GM18508 (cell line): Measurements from ENCODE around the gene DLGAP4.

Experiments used
- ATAC-seq: cut with Tn5 transposase; IDR thresholded peaks from one replicate; pipeline ENCODE4 v1.9.1; 2021; ENCODE audit warnings: moderate number of reproducible peaks; ENCODE audit not compliant: insufficient read depth, unreplicated experiment

Gene DLGAP4

DNA sequence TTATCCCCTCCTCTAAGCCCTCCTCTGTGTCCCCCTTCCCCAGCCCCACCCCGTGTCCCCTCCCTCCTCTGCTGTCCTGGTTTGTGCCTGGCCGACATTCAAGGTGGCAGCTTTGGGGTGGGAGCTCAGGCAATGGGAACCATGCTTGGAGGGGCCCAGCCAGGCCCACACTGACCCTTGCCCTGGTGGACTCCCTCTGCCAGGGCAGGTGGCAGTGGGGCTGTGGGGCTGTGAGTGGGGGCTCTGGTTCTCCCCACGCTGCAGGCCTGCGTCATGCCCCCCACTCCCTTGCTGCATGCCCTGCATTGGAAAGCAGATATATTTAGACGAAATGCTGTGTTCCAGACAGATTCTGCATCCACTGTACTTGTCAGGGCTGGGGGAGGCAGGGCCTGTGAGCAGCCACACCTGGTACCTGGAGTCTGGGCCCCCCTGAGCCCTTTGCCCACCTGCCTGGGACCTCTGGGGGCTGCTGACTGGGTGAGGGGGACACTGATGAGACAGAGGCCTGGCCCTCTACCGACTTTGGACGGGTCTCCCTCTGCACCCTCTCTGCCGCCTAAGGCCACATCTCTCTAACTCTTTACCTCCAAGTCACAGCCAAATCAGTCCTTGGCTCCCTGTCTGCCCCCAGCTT, 14.2 kb downstream of the DLGAP4 start:
- ATAC-seq: no peak

- ATAC-seq: no peak
Observed at GRCh38 chr20:36320898-36321695, 15.0 kb downstream of the DLGAP4 start.

DNA sequence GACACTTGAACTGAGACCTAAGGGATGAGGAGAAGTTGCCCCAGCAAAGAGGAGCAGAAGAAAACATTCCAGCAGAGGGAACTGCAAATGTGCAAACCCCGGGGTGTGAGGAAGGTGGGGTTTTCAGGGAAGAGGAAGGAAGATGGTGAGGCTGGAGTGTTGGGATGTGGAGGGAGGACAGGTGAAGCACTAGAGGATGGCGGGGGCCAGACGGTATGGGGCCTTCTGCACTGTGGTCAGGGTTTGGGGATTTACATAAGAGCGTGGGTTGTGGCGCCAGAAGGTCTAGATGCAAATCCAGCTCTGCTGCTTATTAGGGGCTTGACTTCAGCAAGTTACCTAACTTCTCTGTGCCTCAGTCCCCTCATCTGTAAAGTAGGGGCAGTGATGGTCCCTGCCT, 16.0 kb downstream of the DLGAP4 start:
- ATAC-seq: no peak

DNA sequence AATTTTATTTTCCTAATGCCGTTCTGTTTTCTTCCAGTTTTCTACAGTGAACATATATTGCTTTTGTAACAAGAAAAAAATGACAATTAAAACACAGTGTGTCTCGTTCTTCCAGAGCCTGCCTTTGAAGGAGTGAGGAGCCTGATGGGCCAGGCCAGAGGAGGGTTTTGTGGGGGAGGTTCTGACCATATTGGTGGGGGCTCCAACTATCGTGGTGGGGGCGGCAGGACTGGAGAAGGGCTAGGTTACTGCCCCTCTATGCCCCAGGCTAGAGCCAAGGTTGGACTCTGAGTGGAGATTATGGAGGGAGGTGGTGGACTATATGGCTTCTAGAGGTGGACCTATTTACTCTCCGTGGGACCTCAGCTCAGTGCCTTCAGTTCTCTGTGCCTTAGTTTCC, 24.0 kb downstream of the DLGAP4 start:
- no peak for ATAC-seq

GRCh38 chr20:36331209-36331608, 25.1 kb downstream of the DLGAP4 start:
- no peak for ATAC-seq

GRCh38 chr20:36333841-36334240, 27.7 kb downstream of the DLGAP4 start:
- ATAC-seq: no peak

- no peak for ATAC-seq
Observed at GRCh38 chr20:36334281-36335205, 28.4 kb downstream of the DLGAP4 start.

GRCh38 chr20:36335206-36335870, 29.2 kb downstream of the DLGAP4 start:
- no peak for ATAC-seq

DNA sequence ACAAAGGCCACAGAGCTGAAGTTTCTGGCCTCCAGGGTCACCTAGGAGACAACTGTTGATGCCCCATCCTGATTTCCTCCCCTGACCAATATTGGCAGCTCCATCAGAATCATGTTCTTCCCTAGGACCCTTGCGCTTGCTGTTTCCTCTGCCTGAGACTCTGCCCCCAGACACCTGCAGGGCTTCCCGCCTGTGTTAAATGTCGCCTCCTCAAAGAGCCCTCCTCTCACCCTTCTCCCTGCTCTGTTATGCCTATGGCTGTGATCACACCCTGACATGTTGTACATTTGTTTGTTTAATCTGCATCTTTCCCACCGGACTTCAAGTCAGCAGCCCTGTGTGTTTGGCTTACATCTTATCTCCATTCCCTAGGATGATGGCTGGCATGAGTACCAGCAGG, 30.1 kb downstream of the DLGAP4 start:
- no peak for ATAC-seq

- ATAC-seq: no peak
Observed at GRCh38 chr20:36336954-36337704, 31.0 kb downstream of the DLGAP4 start.

- no peak for ATAC-seq
Observed at GRCh38 chr20:36337886-36338285, 31.7 kb downstream of the DLGAP4 start.

DNA sequence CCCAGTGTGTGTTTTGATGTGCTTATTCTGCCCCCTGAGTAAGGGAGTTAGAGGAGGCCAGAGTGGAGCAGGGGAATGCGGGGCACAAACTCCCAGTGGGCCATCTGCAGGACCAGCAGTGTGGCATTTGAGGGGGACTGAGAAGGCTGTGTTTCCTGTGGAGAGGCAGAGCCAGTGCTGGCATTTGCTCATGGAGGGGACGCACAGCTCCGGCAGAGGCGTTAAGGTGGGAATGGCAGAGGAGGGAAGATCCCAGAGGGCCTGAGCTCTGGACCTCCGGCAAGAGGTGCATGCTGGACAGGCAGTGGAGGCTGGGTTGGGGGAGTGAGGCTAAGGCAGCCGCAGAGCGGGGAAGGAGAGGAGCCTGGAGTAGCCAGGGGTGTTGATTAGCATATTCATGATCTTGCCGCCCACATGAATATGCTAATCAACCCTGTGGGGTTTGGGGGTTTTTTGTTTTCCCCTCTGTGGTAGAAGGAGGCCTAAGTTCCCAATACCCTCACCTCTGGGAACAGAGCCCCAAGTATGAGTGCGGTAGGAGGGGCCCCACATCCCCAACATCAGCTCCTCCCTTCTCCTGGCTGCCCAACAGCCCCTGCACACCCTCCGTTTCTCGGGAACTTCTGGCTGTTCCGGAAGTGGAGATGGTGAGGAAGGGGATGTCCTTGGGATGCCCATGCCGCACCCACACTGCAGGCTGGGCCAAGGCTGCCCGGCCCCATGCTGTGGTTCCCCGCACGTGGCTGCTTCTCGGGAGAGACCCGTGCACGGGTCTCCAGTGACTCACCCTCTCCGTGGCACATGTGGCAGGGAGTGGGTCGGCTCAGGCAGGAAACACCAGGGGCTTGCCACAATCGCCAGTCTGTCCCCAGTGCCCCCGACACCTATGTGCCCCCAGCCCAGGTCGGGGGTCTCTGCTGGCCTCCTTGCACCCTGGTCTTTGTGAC, 33.8 kb downstream of the DLGAP4 start:
- no peak for ATAC-seq

DNA sequence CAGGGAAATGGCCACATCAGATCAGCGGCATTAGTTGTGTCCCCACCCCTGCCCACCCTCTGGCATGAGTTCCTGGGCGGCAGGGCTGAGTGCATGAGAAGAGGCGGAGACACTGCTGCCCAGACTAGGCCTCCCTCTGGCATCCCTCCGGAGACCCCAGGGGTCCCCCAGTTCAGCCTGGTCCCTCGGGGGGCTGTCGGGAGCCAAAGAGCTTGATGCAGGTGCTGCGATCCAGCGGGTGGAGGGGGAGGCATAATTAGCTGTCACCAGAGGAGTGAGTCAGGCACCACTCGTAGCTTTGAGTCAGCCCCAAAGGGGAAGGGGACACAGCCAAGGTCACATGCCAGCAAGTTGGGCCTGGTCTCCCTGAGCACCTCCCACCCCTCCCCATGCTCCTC, 34.5 kb downstream of the DLGAP4 start:
- no peak for ATAC-seq

DNA sequence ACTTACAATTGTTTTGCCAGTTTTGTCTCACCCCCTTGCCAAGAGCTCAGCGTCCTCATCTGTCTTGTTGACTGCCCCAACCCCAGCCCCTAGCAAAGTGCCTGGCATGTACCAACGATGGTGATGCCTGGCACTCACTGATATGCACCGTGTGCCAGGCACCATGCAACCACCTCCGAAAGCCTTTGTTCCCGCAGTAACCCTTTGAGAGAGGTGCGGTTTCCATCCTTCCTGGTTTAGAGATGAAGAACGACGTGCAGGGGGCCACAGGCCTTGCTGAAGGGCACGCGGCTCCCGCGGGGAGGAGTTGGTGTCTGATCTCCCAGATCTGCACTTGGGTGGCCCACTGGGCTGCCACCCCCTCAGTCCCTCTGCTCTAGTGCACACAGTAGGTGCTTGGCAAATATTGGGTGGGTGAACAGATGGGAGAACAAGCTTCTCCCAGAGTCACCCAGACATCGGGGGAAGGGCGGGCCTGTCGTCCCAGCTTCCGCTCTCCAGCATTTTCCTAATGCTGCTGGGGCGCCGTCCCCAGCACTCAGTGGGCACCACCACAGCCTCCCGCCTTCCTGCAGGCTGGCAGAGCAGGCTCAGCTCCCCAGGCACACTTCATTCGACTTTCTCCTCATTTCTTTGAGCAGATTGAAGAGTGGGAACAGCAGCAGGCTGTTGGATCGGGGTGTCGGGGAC, 35.3 kb downstream of the DLGAP4 start:
- no peak for ATAC-seq

- ATAC-seq: no peak
Observed at GRCh38 chr20:36342331-36343120, 36.4 kb downstream of the DLGAP4 start.

GRCh38 chr20:36343641-36344040, 37.5 kb downstream of the DLGAP4 start:
- ATAC-seq: no peak

DNA sequence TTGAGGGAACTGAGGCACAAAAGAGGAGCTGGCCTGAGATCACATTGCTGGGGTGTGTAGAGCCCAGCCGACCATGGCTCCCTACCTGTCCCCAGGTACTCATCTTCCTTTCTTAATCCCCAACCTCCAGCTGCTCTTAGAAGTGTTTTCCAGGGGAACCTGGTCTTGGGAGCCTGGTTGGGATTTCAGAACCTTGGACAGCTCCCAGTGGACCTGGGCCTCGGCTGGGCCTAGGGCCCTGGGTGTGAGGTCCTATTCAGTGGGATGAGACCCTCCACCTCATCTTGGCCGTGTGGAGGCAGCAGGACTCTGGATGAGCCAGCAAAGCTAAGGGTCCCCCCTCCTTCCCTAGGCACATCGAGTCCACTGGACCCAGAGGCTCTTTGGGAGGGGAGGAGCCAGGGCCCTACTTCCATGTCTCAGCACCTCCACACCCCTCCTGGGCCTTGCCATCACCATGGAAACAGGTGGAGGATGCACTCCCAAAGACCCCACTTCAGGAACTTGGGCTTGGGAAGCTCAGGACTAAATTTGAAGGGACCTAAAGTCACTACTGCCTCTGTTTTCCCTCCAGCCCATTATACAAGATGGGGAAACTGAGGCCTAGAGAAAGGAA, 38.5 kb downstream of the DLGAP4 start:
- no peak for ATAC-seq
